H9 (cell line): ENCODE results near the gene JARID2. TPM values are rescaled to one million over a fixed set of nuclear protein-coding genes. Genes with fewer than 3 reads are reported as not detected.

Source experiments
- DNase-seq: peaks from one replicate; pipeline ENCODE4 v3.0.0-alpha.2; 2017
- H2AFZ ChIP-seq: one replicate; pipeline ENCODE4 v1.6.1; 2013; ENCODE audit warnings: mild to moderate bottlenecking, low read length, control low read depth, moderate library complexity
- H2AK5ac ChIP-seq: 2 replicates; pipeline ENCODE4 v1.6.1; 2013; ENCODE audit warnings: low read length, control low read depth, mixed read lengths; ENCODE audit not compliant: insufficient read length
- H2BK120ac ChIP-seq: one replicate; pipeline ENCODE4 v1.6.1; 2013; ENCODE audit warnings: low read depth, mild to moderate bottlenecking, low read length, control low read depth, inconsistent platforms; ENCODE audit not compliant: poor library complexity, severe bottlenecking
- H2BK12ac ChIP-seq: 2 replicates; pipeline ENCODE4 v1.6.1; 2013; ENCODE audit warnings: low read length, control low read depth, mixed read lengths, low read depth; ENCODE audit not compliant: insufficient read length
- H2BK15ac ChIP-seq: 2 replicates; pipeline ENCODE4 v1.6.1; 2013; ENCODE audit warnings: low read depth, low read length, control low read depth
- H2BK20ac ChIP-seq: one replicate; pipeline ENCODE4 v1.6.1; 2013; ENCODE audit warnings: low read depth, mild to moderate bottlenecking, low read length, control low read depth, inconsistent platforms; ENCODE audit not compliant: poor library complexity, severe bottlenecking
- H2BK5ac ChIP-seq: 2 replicates; pipeline ENCODE4 v1.6.1; 2013; ENCODE audit warnings: low read length, control low read depth, mixed read lengths; ENCODE audit not compliant: insufficient read length
- H3K14ac ChIP-seq: 2 replicates; pipeline ENCODE4 v1.6.1; 2013; ENCODE audit warnings: low read length, control low read depth; ENCODE audit not compliant: insufficient read depth
- H3K18ac ChIP-seq: 2 replicates; pipeline ENCODE4 v1.6.1; 2013; ENCODE audit warnings: low read depth, mild to moderate bottlenecking, mixed read lengths, low read length, control low read depth; ENCODE audit not compliant: insufficient read length
- H3K23ac ChIP-seq: 2 replicates; pipeline ENCODE4 v1.6.1; 2013; ENCODE audit warnings: low read length, control low read depth, mixed read lengths, low read depth; ENCODE audit not compliant: insufficient read length
- H3K23me2 ChIP-seq: 2 replicates; pipeline ENCODE4 v1.6.1; 2013; ENCODE audit warnings: low read depth, mild to moderate bottlenecking, mixed read lengths, low read length, control low read depth; ENCODE audit not compliant: insufficient read length, poor library complexity, severe bottlenecking
- H3K27ac ChIP-seq: 2 replicates; pipeline ENCODE4 v1.5.1; 2013; ENCODE audit warnings: low read length, control low read depth, mixed read lengths, low read depth; ENCODE audit not compliant: insufficient read length
- H3K27me3 ChIP-seq: 2 replicates; pipeline ENCODE4 v1.6.1; 2013; ENCODE audit warnings: low read length, control low read depth, inconsistent platforms; ENCODE audit not compliant: insufficient read depth
- H3K4ac ChIP-seq: 2 replicates; pipeline ENCODE4 v1.6.1; 2013; ENCODE audit warnings: low read depth, mild to moderate bottlenecking, control low read depth, inconsistent platforms, low read length, moderate library complexity
- H3K4me1 ChIP-seq: 2 replicates; pipeline ENCODE4 v1.6.1; 2013; ENCODE audit warnings: low read length, control low read depth, inconsistent platforms; ENCODE audit not compliant: insufficient read depth
- H3K4me2 ChIP-seq: 2 replicates; pipeline ENCODE4 v1.6.1; 2013; ENCODE audit warnings: low read length, control low read depth, mixed read lengths; ENCODE audit not compliant: insufficient read length, insufficient read depth
- H3K56ac ChIP-seq: 2 replicates; pipeline ENCODE4 v1.6.1; 2013; ENCODE audit warnings: low read depth, mild to moderate bottlenecking, mixed read lengths, low read length, control low read depth; ENCODE audit not compliant: insufficient read length
- H3K79me1 ChIP-seq: 2 replicates; pipeline ENCODE4 v1.6.1; 2013; ENCODE audit warnings: low read depth, mild to moderate bottlenecking, moderate library complexity, low read length, control low read depth, inconsistent platforms; ENCODE audit not compliant: insufficient read depth, poor library complexity, severe bottlenecking
- H3K79me2 ChIP-seq: 2 replicates; pipeline ENCODE4 v1.6.1; 2013; ENCODE audit warnings: low read length, control low read depth, inconsistent platforms; ENCODE audit not compliant: insufficient read depth
- H3K9ac ChIP-seq: 2 replicates; pipeline ENCODE4 v1.6.1; 2013; ENCODE audit warnings: low read length, control low read depth, mixed read lengths; ENCODE audit not compliant: insufficient read length; ENCODE audit errors: extremely low read depth
- H3K9me3 ChIP-seq: one replicate; pipeline ENCODE4 v1.6.1; 2013; ENCODE audit warnings: low read depth, low read length, inconsistent platforms; ENCODE audit not compliant: control insufficient read depth
- H3T11ph ChIP-seq: one replicate; pipeline ENCODE4 v1.6.1; 2013; ENCODE audit warnings: mild to moderate bottlenecking, low read length, control low read depth, inconsistent platforms
- H4K20me1 ChIP-seq: one replicate; pipeline ENCODE4 v1.6.1; 2013; ENCODE audit not compliant: control insufficient read depth, insufficient read length, insufficient read depth
- H4K5ac ChIP-seq: 2 replicates; pipeline ENCODE4 v1.6.1; 2013; ENCODE audit warnings: low read depth, mild to moderate bottlenecking, mixed read lengths, low read length, control low read depth; ENCODE audit not compliant: insufficient read length
- H4K8ac ChIP-seq: replicated peaks from 2 replicates; pipeline ENCODE4 v1.6.1; 2013; ENCODE audit warnings: low read length, control low read depth, mixed read lengths, low read depth; ENCODE audit not compliant: insufficient read length
- H4K91ac ChIP-seq: 2 replicates; pipeline ENCODE4 v1.6.1; 2013; ENCODE audit warnings: low read depth, mild to moderate bottlenecking, moderate library complexity, mixed read lengths, low read length, control low read depth; ENCODE audit not compliant: insufficient read length
- H3K27ac Mint-ChIP-seq, 3 experiments: 2 replicates in 2 of 3; 3 replicates in 1 of 3; pipeline ENCODE4 v1.8.0; 2020 to 2021; ENCODE audit warnings: mixed read lengths in 3 of 3, mild to moderate bottlenecking in 1 of 3, moderate library complexity in 1 of 3
- H3K27me3 Mint-ChIP-seq: 2 replicates; pipeline ENCODE4 v1.8.0; 2021; ENCODE audit warnings: low read depth, mild to moderate bottlenecking, moderate library complexity, mixed read lengths
- H3K36me3 Mint-ChIP-seq, 3 experiments: 2 replicates in 2 of 3; 3 replicates in 1 of 3; pipeline ENCODE4 v1.8.0; 2020 to 2021; ENCODE audit warnings: low read depth in 3 of 3, mixed read lengths in 3 of 3; ENCODE audit not compliant: insufficient read depth in 1 of 3
- H3K4me1 Mint-ChIP-seq, 2 experiments: 2 replicates each; pipeline ENCODE4 v1.8.0; 2020; ENCODE audit warnings: mixed read lengths in 2 of 2
- H3K4me3 Mint-ChIP-seq, 2 experiments: 2 replicates in 1 of 2; 3 replicates in 1 of 2; pipeline ENCODE4 v1.8.0; 2020 to 2021; ENCODE audit warnings: mild to moderate bottlenecking in 2 of 2, mixed read lengths in 2 of 2, moderate library complexity in 1 of 2
- H3K9me3 Mint-ChIP-seq, 2 experiments: 2 replicates in 1 of 2; 3 replicates in 1 of 2; pipeline ENCODE4 v1.8.0; 2020; ENCODE audit warnings: mild to moderate bottlenecking in 2 of 2, mixed read lengths in 2 of 2, moderate library complexity in 1 of 2
- WGBS: extraction: QIAGEN DNeasy Blood & Tissue Kit; methylation state at CpG from one replicate; pipeline ENCODE4 v1.1.7; 2013; ENCODE audit warnings: missing lambda C conversion rate, low lambda C conversion rate, mixed read lengths; ENCODE audit not compliant: insufficient read length; ENCODE audit errors: extremely low coverage; 5-methylcytosine and 5-hydroxymethylcytosine counted together
- total RNA-seq: library from RNA; stranded (reverse); gene quantifications from 2 replicates; pipeline ENCODE4 v1.2.1, GENCODE V29; 2021
- TF ChIP-seq, protein P1 (sequence below): fragments of 200-600 bp; sonication (generic); conservative IDR thresholded peaks from 3 replicates; pipeline ENCODE4 v1.8.0; 2021; ENCODE audit warnings: antibody characterized with exemption, mild to moderate bottlenecking

The JARID2 gene
- total RNA-seq, 1 experiment from 2014 or later = 174 TPM

DNA sequence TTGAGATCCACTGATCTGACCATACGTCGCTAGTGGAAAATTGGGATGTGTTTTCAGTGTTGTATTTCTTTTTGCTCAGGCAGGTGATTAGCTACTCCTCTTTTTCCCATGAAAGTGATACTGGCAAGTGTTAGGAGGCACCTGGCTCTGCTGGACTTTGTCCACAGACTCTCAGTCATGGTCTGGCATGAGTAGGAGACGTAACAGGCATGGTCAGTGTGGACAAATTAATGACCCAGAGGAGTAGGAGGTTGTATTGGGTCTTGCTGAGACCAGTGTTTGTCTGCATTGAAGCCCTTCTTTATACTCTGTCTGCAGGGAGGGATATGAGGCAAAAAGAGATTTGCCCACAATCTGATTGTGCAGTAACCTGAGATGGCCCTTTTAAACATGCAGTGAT, 238.3 kb downstream of the JARID2 start:
- H2AFZ ChIP-seq = no peak overlapping the region
- no peak overlapping the region for H2BK20ac ChIP-seq
- Mint-ChIP-seq H3K27me3 (no peaks in the 10 kb centered on the region; the same call in 1 of the 2 replicates), H3K9me3 (no peaks in the 10 kb centered on the region), H3K4me3 (no peak overlapping the region), H3K4me1 (peaks cover 60 to 61% of the 10 kb centered on the region in 2 experiments), H3K36me3 (peaks cover 18 to 27% (median 26%) of the 10 kb centered on the region in 3 experiments), H3K27ac (no peak overlapping the region)
- H3K14ac ChIP-seq = no peak overlapping the region
- H4K91ac ChIP-seq = no peak overlapping the region
- no peak overlapping the region for H2BK12ac ChIP-seq
- no peak overlapping the region for H3K4ac ChIP-seq
- TF ChIP-seq, protein P1, sequence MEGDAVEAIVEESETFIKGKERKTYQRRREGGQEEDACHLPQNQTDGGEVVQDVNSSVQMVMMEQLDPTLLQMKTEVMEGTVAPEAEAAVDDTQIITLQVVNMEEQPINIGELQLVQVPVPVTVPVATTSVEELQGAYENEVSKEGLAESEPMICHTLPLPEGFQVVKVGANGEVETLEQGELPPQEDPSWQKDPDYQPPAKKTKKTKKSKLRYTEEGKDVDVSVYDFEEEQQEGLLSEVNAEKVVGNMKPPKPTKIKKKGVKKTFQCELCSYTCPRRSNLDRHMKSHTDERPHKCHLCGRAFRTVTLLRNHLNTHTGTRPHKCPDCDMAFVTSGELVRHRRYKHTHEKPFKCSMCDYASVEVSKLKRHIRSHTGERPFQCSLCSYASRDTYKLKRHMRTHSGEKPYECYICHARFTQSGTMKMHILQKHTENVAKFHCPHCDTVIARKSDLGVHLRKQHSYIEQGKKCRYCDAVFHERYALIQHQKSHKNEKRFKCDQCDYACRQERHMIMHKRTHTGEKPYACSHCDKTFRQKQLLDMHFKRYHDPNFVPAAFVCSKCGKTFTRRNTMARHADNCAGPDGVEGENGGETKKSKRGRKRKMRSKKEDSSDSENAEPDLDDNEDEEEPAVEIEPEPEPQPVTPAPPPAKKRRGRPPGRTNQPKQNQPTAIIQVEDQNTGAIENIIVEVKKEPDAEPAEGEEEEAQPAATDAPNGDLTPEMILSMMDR = no peak
- no peak overlapping the region for H2AK5ac ChIP-seq
- H3K4me1 ChIP-seq = peaks cover 10% of the 10 kb centered on the region
- no peak overlapping the region for H3T11ph ChIP-seq
- H2BK120ac ChIP-seq = no peak overlapping the region
- no peak overlapping the region for H3K23ac ChIP-seq
- no peak overlapping the region for H2BK15ac ChIP-seq
- no peak overlapping the region for H3K18ac ChIP-seq
- no peak overlapping the region for H3K56ac ChIP-seq
- H2BK5ac ChIP-seq = no peak overlapping the region
- H3K27ac ChIP-seq = no peak overlapping the region
- no peak overlapping the region for H4K5ac ChIP-seq
- peaks cover 7% of the 10 kb centered on the region for H3K79me1 ChIP-seq
- WGBS = no CpG with 5 or more reads among the region's 3 CpGs
- no peaks in the 10 kb centered on the region for H4K20me1 ChIP-seq
- no peaks in the 10 kb centered on the region for H3K9me3 ChIP-seq
- H3K79me2 ChIP-seq = peaks cover 46% of the 10 kb centered on the region; the same call in 1 of the 2 replicates
- H3K23me2 ChIP-seq = no peaks in the 10 kb centered on the region
- no peaks in the 10 kb centered on the region for H3K27me3 ChIP-seq
- H3K9ac ChIP-seq = no peak overlapping the region
- DNase-seq = no peak
- H4K8ac ChIP-seq = no peak overlapping the region
- H3K4me2 ChIP-seq = no peak overlapping the region
